NCI-H2029 (cell line): Measurements from ENCODE around the gene NOL9.
"Not testable (repeated sequence)": the region's sequence is repeated elsewhere in the genome, so short reads cannot be mapped to it uniquely, and the experiment has no call there.

Experiments
- DNase-seq: peaks from one replicate; lab custom pipeline; 2025; lab: John Stamatoyannopoulos, UW

Gene NOL9

GRCh38 chr1:6572653-6573383, 18.5 kb upstream of the NOL9 start:
- DNase-seq: no peak

- no peak for DNase-seq
Measured at GRCh38 chr1:6570987-6571386, 16.7 kb upstream of the NOL9 start.

- DNase-seq: no peak
Measured at GRCh38 chr1:6570100-6570499, 15.8 kb upstream of the NOL9 start.

DNA sequence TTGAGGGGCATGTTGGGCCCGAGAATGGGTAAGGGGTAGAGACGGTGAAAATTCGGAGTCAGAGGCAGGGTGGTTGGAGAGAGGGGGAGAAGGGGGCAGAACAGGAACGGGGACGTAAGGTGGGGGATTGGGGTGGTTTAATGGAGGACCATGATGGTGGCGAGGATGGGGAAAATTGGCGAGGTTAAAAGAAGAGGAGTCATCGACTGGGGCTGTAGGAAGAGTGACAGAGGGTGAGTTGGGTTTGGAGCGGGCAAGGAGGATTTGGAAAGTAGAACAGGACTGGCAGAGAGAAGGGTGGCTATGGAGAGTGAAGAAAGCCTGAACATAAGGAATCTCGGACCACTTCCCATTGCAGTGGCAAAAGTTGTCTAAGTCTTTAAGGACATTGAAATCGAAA, 14.7 kb upstream of the NOL9 start:
- DNase-seq: no peak

GRCh38 chr1:6560267-6560666, 6.0 kb upstream of the NOL9 start:
- DNase-seq: no peak

DNA sequence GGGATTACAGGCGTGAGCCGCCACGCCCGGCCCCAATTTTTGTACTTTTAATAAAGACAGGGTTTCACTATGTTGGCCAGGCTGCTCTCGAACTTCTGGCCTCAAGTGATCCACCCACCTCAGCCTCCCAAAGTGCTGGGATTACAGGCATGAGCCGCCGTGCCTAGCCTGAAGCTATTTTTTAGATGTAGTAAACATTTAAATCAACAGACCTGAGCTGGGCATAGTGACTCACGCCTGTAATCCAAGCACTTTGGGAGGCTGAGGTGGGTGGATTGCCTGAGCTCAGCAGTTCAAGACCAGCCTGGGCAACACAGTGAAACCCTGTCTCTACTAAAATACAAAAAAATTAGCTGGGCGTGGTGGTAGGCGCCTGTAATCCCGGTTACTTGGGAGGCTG, 4.8 kb upstream of the NOL9 start:
- not testable (repeated sequence) for DNase-seq

GRCh38 chr1:6557597-6557996, 3.3 kb upstream of the NOL9 start:
- no peak for DNase-seq

GRCh38 chr1:6554907-6555778, 830 bp upstream of the NOL9 start, which contains the start of gene TAS1R1:
Gene TAS1R1, plus strand, starts transcription at chr1:6555307. Its CDS starts 67 bp downstream, at chr1:6555374.
- DNase-seq: peak; percentile 17

DNA sequence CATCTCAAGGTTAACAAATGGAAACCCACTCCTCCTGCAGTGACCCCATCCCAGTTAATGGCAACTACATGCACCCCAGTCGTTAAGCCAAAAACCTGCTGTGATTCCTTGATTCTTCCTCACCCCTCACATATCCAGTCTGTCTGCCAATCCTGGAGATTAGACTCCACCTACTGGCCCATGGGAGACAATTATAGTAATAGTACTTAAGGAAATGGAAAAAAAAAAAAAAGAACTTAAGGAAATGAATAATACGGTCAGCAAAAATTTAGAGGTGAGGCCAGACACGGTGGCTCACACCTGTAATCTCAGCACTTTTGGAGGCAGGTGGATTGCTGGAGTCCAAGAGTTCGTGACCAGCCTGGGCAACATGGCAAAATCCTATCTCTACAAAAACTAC, 7.0 kb downstream of the NOL9 start:
- no peak for DNase-seq

DNA sequence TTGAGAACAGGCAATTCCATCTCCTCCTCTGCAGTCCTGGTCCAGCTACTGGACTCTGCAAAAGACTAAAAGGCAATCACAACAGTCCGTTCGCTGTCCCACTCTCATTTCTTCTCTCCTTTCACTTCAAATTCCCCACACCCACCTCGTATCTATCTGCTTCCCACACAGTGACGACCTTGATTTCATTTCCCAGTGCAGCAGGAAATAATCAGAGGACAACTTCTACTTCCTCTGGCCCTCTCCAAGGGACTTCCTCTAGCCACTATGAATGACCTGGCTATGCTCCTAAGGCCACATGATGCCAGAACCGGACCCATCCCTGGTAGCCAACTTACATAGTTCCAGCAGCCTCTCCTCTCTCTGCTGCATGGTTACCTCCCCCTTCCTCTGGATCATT, 8.0 kb downstream of the NOL9 start:
- DNase-seq: no peak

DNA sequence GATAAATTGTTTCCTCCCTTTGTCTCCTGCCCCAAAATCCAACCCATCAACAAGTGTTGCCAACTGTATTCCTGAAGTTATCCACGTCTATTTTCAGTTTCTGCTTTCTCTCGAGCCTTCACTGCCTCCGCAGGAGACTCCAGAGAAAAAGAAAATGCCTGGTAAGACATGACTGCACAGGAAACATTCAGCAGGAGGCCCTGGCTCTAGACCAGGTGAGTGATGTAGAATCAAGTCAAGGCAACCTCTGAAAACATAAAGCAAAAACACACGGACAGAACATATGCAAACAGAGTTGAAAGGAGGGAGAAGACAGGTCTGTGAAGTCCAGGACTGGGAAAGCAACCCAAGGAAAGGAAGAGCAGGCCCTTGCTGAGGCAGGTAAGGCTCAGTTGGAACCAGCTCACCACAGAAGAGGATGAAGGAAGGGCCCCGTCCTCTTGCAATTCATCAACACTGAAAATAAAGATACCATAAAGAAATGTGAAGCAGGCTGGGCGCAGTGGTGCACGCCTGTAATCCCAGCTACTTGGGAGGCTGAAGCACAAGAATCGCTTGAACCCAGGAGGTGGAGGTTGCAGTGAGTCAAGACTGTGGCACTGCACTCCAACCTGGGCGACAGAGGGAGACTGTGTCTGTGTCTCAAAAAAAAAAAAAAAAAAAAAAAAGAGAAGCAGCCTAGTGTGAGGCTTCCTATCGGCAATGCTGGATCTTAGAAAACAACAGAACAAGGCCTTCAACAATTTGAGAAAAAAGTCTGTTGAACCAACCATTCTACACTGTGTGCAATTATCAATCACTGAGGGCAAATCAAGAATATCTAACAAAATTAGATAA, 8.8 kb downstream of the NOL9 start:
- DNase-seq: no peak

DNA sequence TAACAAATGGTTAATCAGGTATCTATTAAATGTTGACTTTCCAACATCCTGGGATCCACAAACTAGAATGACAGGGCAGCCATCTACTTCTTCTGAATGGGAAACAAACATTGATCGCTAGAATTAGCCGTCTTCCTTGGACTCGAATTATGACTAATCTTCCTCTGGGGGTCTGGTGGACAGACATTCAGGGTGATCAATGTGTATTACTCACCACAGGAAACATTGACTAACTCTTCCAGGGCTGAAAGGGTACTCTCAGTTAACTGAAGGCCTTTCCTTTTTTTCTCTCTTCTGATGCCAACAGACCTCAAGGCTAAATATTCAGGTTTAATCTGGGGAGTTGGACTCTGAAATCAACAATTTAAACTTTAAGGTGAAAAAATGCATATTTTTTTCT, 9.5 kb downstream of the NOL9 start:
- no peak for DNase-seq

- no peak for DNase-seq
Measured at GRCh38 chr1:6538956-6539355, 15.4 kb downstream of the NOL9 start.

- no peak for DNase-seq
Measured at GRCh38 chr1:6536291-6536690, 18.0 kb downstream of the NOL9 start.

DNA sequence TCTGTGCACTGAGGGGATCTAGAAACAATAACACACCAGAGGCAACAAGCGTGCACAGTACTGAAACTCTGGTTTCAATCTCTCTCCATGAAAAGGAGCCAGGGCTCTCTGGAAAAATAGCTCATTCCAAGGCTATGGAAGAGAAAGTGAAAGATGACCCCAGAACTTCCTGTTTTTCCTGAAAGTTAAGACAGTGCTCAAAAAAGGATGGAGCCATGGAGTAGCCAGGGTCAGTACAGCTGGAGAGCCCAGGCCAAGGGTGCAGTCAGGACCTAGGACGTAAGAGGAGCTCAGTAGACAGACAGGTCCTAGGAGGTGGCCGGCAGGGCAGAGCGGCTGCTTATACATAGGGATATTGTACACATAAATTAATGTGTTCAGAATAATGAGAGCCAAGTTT, 19.1 kb downstream of the NOL9 start:
- DNase-seq: no peak

DNA sequence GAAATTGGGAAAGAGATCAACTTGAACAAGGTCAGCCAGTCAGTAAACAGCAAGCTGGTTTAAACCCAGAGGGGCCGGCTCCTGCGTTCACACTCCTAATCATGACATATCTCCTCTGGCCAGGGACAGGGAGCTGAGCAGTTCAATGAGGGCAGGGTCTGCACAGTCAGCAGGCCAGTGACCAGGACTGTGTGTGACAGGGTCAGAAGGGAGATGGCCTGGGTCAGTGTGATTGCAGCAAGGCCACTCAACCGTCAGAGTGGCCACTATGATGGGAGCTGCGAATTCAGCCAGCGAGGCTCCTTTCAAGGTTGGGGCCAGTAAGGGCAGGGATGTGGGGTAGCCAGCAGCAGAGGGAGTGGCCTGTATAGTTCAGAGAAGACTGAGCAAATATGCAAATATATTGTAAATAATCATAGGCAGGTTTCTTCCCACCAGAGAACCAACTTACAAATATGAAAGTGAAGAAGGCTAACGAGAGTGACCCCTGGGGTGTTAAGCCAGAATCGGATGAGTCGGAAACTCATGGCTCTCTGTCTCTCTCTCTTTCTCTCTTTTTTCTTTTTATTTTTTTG, 20.0 kb downstream of the NOL9 start:
- DNase-seq: no peak

- no peak for DNase-seq
Measured at GRCh38 chr1:6531996-6532395, 22.3 kb downstream of the NOL9 start.

DNA sequence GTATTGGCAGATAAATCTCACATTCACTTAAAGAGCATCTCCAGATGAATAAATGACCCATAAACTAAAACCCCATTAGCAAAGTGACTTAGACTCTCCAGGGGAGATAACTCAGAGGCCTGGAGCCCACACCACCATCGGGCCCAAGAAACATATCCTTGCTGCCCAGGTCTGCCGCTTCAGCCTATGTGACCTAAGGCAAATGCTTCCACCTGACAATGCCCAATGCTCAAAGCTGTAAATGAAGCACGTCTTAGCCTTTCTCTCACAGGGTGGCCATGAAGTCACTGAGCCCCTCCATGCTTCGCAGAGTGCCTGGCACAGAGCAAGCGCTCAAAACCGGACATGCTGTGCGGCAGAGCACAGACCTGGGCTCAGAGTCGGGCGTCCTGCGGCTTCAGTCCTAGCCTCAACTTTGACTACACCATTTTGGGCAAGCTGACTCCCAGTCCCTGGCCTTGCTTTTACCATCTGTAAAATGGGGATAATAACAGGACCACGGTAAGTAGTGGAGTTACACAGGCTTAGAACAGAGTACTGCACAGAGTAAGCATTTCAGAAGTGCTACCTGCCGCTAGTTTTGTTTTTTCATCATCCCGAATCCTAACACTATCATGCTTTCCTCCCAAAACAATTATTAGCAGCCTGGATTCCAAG, 23.7 kb downstream of the NOL9 start:
- no peak for DNase-seq

DNA sequence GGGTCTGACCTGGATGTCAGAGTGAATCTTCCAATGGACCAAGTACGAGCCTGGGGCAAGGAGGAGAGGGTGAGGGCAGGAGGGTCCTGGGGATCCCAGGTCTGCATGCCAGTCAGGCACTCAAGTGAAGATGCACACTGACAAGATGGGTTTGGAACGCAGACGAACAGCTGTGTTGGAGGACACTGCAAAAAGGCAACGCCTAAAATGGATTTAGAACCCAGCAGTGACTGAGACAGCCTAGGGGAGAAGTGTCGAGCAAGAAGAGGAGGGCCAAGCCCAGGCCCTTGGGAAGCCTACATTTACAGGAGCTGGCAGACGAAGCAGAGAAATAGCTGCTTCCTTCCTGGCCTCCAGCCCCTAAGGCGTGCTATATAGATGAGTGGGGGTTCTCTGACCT, 25.8 kb downstream of the NOL9 start:
- no peak for DNase-seq

DNA sequence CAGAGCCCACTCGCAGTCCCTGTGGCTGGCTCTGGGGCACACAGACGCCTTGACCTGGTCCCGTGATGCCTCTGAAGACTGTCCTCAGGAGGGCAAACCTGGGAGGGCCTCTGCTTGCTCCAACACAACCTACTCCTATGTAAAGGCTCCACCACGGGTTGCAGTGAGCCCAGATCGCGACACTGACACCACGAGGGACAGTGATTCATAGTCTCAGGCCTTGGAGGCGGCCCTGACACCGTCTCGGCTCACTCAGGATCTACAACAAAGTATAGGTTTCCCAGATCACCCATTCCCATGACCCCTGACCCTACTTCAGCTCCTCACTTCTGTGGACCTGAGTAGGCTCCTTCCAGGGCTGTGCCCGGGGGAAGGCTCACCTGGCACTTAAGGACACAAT, 28.0 kb downstream of the NOL9 start:
- no peak for DNase-seq

GRCh38 chr1:6523566-6523965, 30.7 kb downstream of the NOL9 start:
- DNase-seq: no peak

- no peak for DNase-seq
Measured at GRCh38 chr1:6521536-6521935, 32.8 kb downstream of the NOL9 start.
